Keratinocyte (primary cell): ENCODE results near the gene HNRNPU. TPM values are rescaled to one million over a fixed set of nuclear protein-coding genes. Genes with fewer than 3 reads are reported as not detected.
A peak's percentile ranks its signal among the peaks of the same experiment; 100 is the strongest.

Source experiments
- DNase-seq: peaks from one replicate; pipeline ENCODE4 v3.0.0-alpha.2; 2011; ENCODE audit warnings: low read depth, missing footprints, low spot score
- FAIRE-seq: peaks from 2 replicates; lab custom pipeline; 2011; peaks lifted over from hg19 to GRCh38; lab: Jason Lieb, UNC
- H2AFZ ChIP-seq: 2 replicates; pipeline ENCODE4 v1.6.0; 2012; ENCODE audit warnings: low read length, control low read depth, inconsistent platforms; ENCODE audit not compliant: control insufficient read depth
- H3K27ac ChIP-seq: 2 replicates; pipeline ENCODE4 v1.5.1; 2011; ENCODE audit warnings: low read length; ENCODE audit not compliant: control insufficient read depth, insufficient read depth
- H3K27me3 ChIP-seq: 3 replicates; pipeline ENCODE4 v1.6.0; 2011; ENCODE audit warnings: low read length; ENCODE audit not compliant: control insufficient read depth, insufficient read depth; ENCODE audit errors: extremely low read depth
- H3K36me3 ChIP-seq, 2 experiments: 2 replicates in 1 of 2; 3 replicates in 1 of 2; pipeline ENCODE4 v1.5.1; 2011; ENCODE audit warnings: low read length in 2 of 2, mild to moderate bottlenecking in 1 of 2; ENCODE audit not compliant: control insufficient read depth in 2 of 2, insufficient read depth in 2 of 2; ENCODE audit errors: extremely low read depth in 1 of 2
- H3K4me1 ChIP-seq: 3 replicates; pipeline ENCODE4 v1.5.1; 2011; ENCODE audit warnings: low read length; ENCODE audit not compliant: control insufficient read depth, insufficient read depth; ENCODE audit errors: extremely low read depth
- H3K4me2 ChIP-seq: 3 replicates; pipeline ENCODE4 v1.6.0; 2011; ENCODE audit warnings: low read depth, low read length; ENCODE audit not compliant: control insufficient read depth, insufficient read depth; ENCODE audit errors: extremely low read depth
- H3K4me3 ChIP-seq, 3 experiments: fragments of 200-600 bp in 1 of 3; sonication (generic) in 1 of 3; 2 replicates in 2 of 3; 3 replicates in 1 of 3; pipeline ENCODE4 v1.5.1; 2011 to 2016; ENCODE audit warnings: low read length in 3 of 3, mild to moderate bottlenecking in 3 of 3, control low read depth in 2 of 3, inconsistent platforms in 1 of 3, low read depth in 1 of 3, mixed read lengths in 1 of 3, mixed run types in 1 of 3, moderate library complexity in 1 of 3; ENCODE audit not compliant: control insufficient read depth in 2 of 3, insufficient read depth in 2 of 3; ENCODE audit errors: extremely low read depth in 1 of 3
- H3K79me2 ChIP-seq: 2 replicates; pipeline ENCODE4 v1.6.0; 2012; ENCODE audit warnings: low read length; ENCODE audit not compliant: control insufficient read depth, insufficient read depth
- H3K9ac ChIP-seq: 3 replicates; pipeline ENCODE4 v1.6.0; 2011; ENCODE audit warnings: low read length; ENCODE audit not compliant: control insufficient read depth, insufficient read depth; ENCODE audit errors: extremely low read depth
- H3K9me1 ChIP-seq: 3 replicates; pipeline ENCODE4 v1.6.0; 2011; ENCODE audit warnings: low read length; ENCODE audit not compliant: control insufficient read depth, insufficient read depth; ENCODE audit errors: extremely low read depth
- H3K9me3 ChIP-seq: 2 replicates; pipeline ENCODE4 v1.5.1; 2012; ENCODE audit warnings: low read depth, low read length; ENCODE audit not compliant: control insufficient read depth
- H4K20me1 ChIP-seq: 3 replicates; pipeline ENCODE4 v1.6.0; 2011; ENCODE audit warnings: low read length; ENCODE audit not compliant: control insufficient read depth, insufficient read depth; ENCODE audit errors: extremely low read depth
- CTCF ChIP-seq, 3 experiments: IDR thresholded peaks in 1 of 3; conservative IDR thresholded peaks in 1 of 3; optimal IDR thresholded peaks in 1 of 3; 2 replicates in 2 of 3; 3 replicates in 1 of 3; pipeline versions ENCODE3 to v1.5.1; 2011; ENCODE audit warnings: low read length in 3 of 3, mild to moderate bottlenecking in 3 of 3, moderate library complexity in 2 of 3, control low read depth in 1 of 3, inconsistent platforms in 1 of 3; ENCODE audit not compliant: insufficient read depth in 2 of 3; ENCODE audit errors: extremely low read depth in 1 of 3
- EZH2 ChIP-seq: IDR thresholded peaks from one replicate; pipeline ENCODE4 v1.6.1; 2012; ENCODE audit warnings: inconsistent platforms, mild to moderate bottlenecking, low read length, moderate library complexity
- dilution Hi-C: fragments of 300-500 bp; cut with MboI; formaldehyde crosslinking; loops from one replicate; pipeline ENCODE4 v1.7.0; 2020; ENCODE audit warnings: low sequenced_read_pairs; ENCODE audit not compliant: extremely low pct_ligation_motif_present
- polyA plus RNA-seq, 5 experiments: library from polyadenylated mRNA; depleted of rRNA in 3 of 5; stranded (reverse) in 3 of 5; stranded (forward) in 1 of 5; unstranded in 1 of 5; fragments of >200 nt; gene quantifications; 1 replicate in 1 of 5; 2 replicates in 3 of 5; 3 replicates in 1 of 5; pipeline versions ENCODE4 v1.2.1 to v1.2.3, GENCODE V29; 2011 to 2012; ENCODE audit warnings: missing spikeins in 2 of 5, low read depth in 1 of 5, low replicate concordance in 1 of 5

The HNRNPU gene
- polyA plus RNA-seq, 1 donor (not counting 4 experiments of a cell fraction or from before 2014, with no cell fraction given): 220 TPM

GRCh38 chr1:244863491-244864252 is 671 bp downstream of the HNRNPU start:
- dilution Hi-C loops: no loop called here
- no peak for FAIRE-seq
- Histone ChIP-seq H3K36me3 (peaks cover 10 to 15% of the 10 kb centered on the region in 2 experiments), H3K4me2 (no peak overlapping the region), H4K20me1 (peaks cover 33% of the 10 kb centered on the region), H3K4me3 (peak overlapping the region; percentile 88 to 100 (median 88)), H3K27me3 (no peaks in the 10 kb centered on the region), H3K9me3 (no peaks in the 10 kb centered on the region), H3K4me1 (peaks cover 22% of the 10 kb centered on the region), H3K9me1 (no peaks in the 10 kb centered on the region), H3K27ac (peak overlapping the region; percentile 95), H2AFZ (peak overlapping the region; percentile 10), H3K9ac (peak overlapping the region; percentile 97), H3K79me2 (peaks cover 51% of the 10 kb centered on the region)
- no peak for TF ChIP-seq CTCF (optimal IDR thresholded peaks at IDR 0.05 in 1 of 3, IDR thresholded peaks at IDR 0.05 in 1 of 3, conservative IDR thresholded peaks at IDR 0.05 in 1 of 3; ENCODE audit: extremely low read depth in 1 of 3, insufficient read depth in 2 of 3, low read length in 3 of 3)
- TF ChIP-seq EZH2: no peak
- DNase-seq: no peak

GRCh38 chr1:244862699-244863490 is 1.4 kb downstream of the HNRNPU start:
- H3K9me3 ChIP-seq: no peaks in the 10 kb centered on the region
- no peak for DNase-seq
- peak overlapping the region; percentile 96 for H3K27ac ChIP-seq
- dilution Hi-C loops: no loop called here
- peak overlapping the region; percentile 93 for H3K4me2 ChIP-seq
- no peaks in the 10 kb centered on the region for H3K9me1 ChIP-seq
- H3K79me2 ChIP-seq: peaks cover 59% of the 10 kb centered on the region
- H3K4me1 ChIP-seq: peaks cover 22% of the 10 kb centered on the region
- no peak for TF ChIP-seq EZH2
- no peak for TF ChIP-seq CTCF (optimal IDR thresholded peaks at IDR 0.05 in 1 of 3, IDR thresholded peaks at IDR 0.05 in 1 of 3, conservative IDR thresholded peaks at IDR 0.05 in 1 of 3; ENCODE audit: extremely low read depth in 1 of 3, insufficient read depth in 2 of 3, low read length in 3 of 3)
- H3K27me3 ChIP-seq: no peaks in the 10 kb centered on the region
- no peak overlapping the region for H2AFZ ChIP-seq
- FAIRE-seq: no peak
- H3K4me3 ChIP-seq: peak overlapping the region; percentile 77 to 100 (median 88)
- peak overlapping the region; percentile 97 for H3K9ac ChIP-seq
- peaks cover 33% of the 10 kb centered on the region for H4K20me1 ChIP-seq
- peaks cover 15 to 20% of the 10 kb centered on the region in 2 experiments for H3K36me3 ChIP-seq
